Nephron progenitor cell (in vitro differentiated cells): ENCODE measurements around the gene HMG20B.

Experiments
- DNase-seq: peaks from one replicate; pipeline ENCODE4 v3.0.0; 2021
- H3K27ac Mint-ChIP-seq: 2 replicates; pipeline ENCODE4 v1.8.0; 2021; ENCODE audit warnings: mild to moderate bottlenecking, moderate library complexity, mixed read lengths
- H3K27me3 Mint-ChIP-seq: 2 replicates; pipeline ENCODE4 v1.8.0; 2021; ENCODE audit warnings: mild to moderate bottlenecking, low read depth, mixed read lengths; ENCODE audit not compliant: poor library complexity
- H3K36me3 Mint-ChIP-seq: 2 replicates; pipeline ENCODE4 v1.8.0; 2021; ENCODE audit warnings: low read depth, mixed read lengths
- H3K4me1 Mint-ChIP-seq: 2 replicates; pipeline ENCODE4 v1.8.0; 2021; ENCODE audit warnings: mixed read lengths
- H3K4me3 Mint-ChIP-seq: 2 replicates; pipeline ENCODE4 v1.8.0; 2021; ENCODE audit warnings: mild to moderate bottlenecking, moderate library complexity, mixed read lengths
- H3K9me3 Mint-ChIP-seq: 2 replicates; pipeline ENCODE4 v1.8.0; 2021; ENCODE audit warnings: mild to moderate bottlenecking, moderate library complexity, mixed read lengths
- TF ChIP-seq, protein P1 (sequence below): fragments of 200-600 bp; sonication (generic); IDR thresholded peaks from 2 replicates; pipeline ENCODE4 v1.5.0; 2021; ENCODE audit warnings: antibody characterized with exemption

Gene HMG20B

DNA sequence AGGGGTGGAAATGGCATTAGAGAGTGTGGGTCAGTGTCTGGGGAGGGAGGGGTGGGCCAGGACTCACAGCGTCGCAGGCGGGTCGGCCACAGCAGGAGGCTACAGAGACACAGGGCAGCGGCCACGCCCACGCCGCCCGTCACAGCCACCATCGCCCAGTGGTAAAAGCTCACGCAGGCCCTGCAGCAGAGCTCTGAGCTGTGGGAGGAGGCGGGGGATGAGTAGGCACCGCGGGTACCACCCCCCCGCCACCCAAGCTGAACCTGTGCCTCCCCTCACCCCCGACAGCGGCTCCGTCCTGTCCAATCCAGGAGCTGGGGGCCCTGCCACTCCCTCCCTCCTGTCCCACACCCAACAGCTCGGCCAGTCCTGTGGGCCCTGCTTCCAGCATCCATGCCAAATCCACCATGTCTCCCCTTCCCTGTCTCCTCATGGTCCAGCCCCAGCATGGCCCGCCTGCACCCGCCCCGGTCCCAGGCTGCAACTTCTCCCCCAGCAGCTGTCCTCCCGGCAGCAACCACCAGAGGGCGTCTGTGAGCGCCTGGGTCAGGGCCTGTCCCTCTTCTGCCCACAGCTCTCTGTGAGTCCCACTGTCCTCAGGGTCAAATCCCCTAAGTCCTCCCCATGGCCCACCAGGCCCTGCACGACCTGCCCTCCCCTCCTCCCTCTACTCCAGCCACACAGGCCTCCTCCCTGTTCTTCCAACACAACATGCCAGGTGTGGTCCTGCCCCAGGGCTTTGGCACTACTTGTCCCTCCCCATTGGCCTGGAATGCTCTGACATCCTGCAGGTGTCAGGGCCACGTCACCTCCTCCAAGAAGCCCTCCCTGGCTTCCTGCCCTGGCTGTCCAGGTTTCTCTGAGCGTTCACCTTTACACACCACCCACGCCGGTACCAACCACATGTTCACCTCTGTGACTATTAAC is 27.7 kb upstream of the HMG20B start:
- Mint-ChIP-seq H3K4me1 (no peaks in the 10 kb centered on the region), H3K27me3 (no peaks in the 10 kb centered on the region), H3K27ac (no peak overlapping the region), H3K36me3 (peaks cover 4% of the 10 kb centered on the region), H3K9me3 (no peaks in the 10 kb centered on the region), H3K4me3 (no peak overlapping the region)
- TF ChIP-seq, protein P1, sequence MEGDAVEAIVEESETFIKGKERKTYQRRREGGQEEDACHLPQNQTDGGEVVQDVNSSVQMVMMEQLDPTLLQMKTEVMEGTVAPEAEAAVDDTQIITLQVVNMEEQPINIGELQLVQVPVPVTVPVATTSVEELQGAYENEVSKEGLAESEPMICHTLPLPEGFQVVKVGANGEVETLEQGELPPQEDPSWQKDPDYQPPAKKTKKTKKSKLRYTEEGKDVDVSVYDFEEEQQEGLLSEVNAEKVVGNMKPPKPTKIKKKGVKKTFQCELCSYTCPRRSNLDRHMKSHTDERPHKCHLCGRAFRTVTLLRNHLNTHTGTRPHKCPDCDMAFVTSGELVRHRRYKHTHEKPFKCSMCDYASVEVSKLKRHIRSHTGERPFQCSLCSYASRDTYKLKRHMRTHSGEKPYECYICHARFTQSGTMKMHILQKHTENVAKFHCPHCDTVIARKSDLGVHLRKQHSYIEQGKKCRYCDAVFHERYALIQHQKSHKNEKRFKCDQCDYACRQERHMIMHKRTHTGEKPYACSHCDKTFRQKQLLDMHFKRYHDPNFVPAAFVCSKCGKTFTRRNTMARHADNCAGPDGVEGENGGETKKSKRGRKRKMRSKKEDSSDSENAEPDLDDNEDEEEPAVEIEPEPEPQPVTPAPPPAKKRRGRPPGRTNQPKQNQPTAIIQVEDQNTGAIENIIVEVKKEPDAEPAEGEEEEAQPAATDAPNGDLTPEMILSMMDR = peak; percentile 88
- peak; percentile 89 for DNase-seq

DNA sequence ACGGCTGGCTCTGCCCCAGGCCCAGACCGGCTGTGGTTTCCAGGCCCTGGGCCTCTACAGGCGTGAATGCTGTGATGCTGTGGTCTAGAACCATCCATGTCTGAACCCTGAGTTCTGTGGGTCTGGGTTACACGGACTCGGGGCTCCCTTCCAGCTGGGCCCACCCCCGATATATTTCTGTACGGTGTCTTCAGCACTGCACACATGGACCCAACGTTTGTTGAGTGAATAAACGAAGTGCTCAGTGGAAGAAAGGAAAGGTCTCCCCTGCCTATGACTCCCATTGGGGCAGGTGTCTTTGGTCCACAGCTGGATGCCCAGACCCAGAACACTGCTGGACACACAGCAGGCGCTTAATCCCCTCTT is 27.1 kb upstream of the HMG20B start:
- peak overlapping the region; percentile 92 for H3K27ac Mint-ChIP-seq
- no peak overlapping the region for H3K4me3 Mint-ChIP-seq
- no peaks in the 10 kb centered on the region for H3K27me3 Mint-ChIP-seq
- DNase-seq = no peak
- no peaks in the 10 kb centered on the region for H3K4me1 Mint-ChIP-seq
- TF ChIP-seq, protein P1 = no peak
- no peaks in the 10 kb centered on the region for H3K9me3 Mint-ChIP-seq
- H3K36me3 Mint-ChIP-seq = peaks cover 4% of the 10 kb centered on the region

DNA sequence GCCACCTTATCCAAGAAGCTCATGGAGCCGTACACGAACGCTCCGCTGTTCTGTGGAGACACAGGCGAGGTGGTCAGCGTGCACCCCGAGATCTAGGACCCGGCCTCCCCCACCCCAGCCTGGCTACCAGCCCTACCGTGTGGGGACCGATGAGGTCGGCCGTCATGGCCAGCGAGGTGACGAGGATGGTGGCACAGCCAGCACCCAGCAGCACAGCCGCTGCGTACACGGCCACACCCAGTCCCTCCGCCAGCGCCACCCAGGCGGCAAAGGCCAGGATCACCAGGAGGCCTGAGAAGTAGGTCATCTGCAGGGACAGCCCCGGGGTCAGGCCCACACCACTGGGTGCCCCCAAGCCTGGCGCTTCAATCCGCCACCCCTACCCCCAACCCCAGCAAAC is 26.6 kb upstream of the HMG20B start:
- H3K4me1 Mint-ChIP-seq = no peaks in the 10 kb centered on the region
- peak overlapping the region; percentile 92 for H3K27ac Mint-ChIP-seq
- TF ChIP-seq, protein P1 = no peak
- H3K36me3 Mint-ChIP-seq = peaks cover 4% of the 10 kb centered on the region
- H3K4me3 Mint-ChIP-seq = no peak overlapping the region
- H3K27me3 Mint-ChIP-seq = no peaks in the 10 kb centered on the region
- no peaks in the 10 kb centered on the region for H3K9me3 Mint-ChIP-seq
- no peak for DNase-seq

DNA sequence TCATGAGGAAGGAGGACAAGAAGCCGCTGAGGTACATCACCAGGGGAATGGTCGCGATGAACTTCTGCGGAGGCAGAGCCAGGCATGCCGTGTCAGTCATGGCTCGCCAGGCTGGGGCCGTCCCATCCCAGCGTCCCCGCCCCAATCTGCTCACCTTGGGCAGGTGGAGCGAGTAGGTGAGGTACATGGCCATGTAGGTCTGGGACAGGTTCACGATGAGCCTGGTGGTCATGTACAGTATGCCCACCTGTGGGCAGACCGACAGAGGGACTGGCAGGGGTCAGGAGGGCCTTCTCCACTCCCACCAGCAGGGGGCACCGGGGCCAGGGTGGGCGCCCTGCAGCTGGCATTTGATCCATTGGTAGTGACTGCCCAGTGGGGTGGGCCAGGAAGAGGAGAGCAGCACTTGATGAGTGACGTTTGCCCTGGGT is 25.4 kb upstream of the HMG20B start:
- TF ChIP-seq, protein P1 = peak; percentile 18
- DNase-seq = no peak
- H3K9me3 Mint-ChIP-seq = no peaks in the 10 kb centered on the region
- H3K27ac Mint-ChIP-seq = no peak overlapping the region
- no peaks in the 10 kb centered on the region for H3K4me1 Mint-ChIP-seq
- H3K4me3 Mint-ChIP-seq = no peak overlapping the region
- H3K27me3 Mint-ChIP-seq = no peaks in the 10 kb centered on the region
- H3K36me3 Mint-ChIP-seq = peaks cover 4% of the 10 kb centered on the region

DNA sequence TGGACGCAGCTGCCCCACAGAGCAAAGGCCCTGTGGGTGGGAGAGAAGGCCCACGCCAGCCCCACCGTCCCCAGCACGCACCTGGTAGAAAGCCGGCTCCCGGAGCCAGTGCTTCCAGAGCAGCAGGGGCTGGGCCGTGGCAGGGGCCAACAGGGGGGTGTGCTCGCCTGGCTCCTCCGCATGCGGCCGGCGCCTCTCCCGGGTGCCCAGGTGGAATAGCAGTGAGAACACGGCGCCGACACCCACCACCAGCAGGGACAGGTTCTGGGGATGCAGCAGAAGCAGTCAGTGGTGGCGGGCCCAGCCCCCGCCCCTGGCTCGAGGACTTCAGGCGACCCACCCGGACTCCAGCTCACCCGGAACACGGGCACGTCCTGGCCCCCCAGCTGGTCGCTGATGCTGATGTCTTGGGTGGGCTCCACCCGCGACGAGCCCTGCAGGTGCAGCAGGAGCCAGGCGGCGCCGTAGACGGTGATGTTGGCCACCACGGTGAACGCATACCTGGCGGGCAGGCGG is 24.9 kb upstream of the HMG20B start:
- Mint-ChIP-seq H3K9me3 (no peaks in the 10 kb centered on the region), H3K27ac (no peak overlapping the region), H3K27me3 (no peaks in the 10 kb centered on the region), H3K36me3 (peaks cover 4% of the 10 kb centered on the region), H3K4me1 (no peaks in the 10 kb centered on the region), H3K4me3 (no peak overlapping the region)
- DNase-seq = no peak
- TF ChIP-seq, protein P1 = no peak
